Mucosa of stomach (tissue), 1 donor: ENCODE results near the gene TSGA10IP.

Source experiments
- H3K27me3 ChIP-seq: one replicate; pipeline ENCODE4 v1.7.0; 2013; ENCODE audit warnings: mild to moderate bottlenecking, low read length; ENCODE audit not compliant: control insufficient read depth, insufficient read depth
- H3K36me3 ChIP-seq: one replicate; pipeline ENCODE4 v1.7.0; 2013; ENCODE audit warnings: low read length; ENCODE audit not compliant: control insufficient read depth, insufficient read depth
- H3K4me1 ChIP-seq: one replicate; pipeline ENCODE4 v1.7.0; 2013; ENCODE audit warnings: mild to moderate bottlenecking, low read length; ENCODE audit not compliant: control insufficient read depth, insufficient read depth
- H3K4me3 ChIP-seq: one replicate; pipeline ENCODE4 v1.7.0; 2013; ENCODE audit warnings: low read length
- H3K9ac ChIP-seq: one replicate; pipeline ENCODE4 v1.7.0; 2013; ENCODE audit warnings: mild to moderate bottlenecking, low read length, moderate library complexity
- H3K9me3 ChIP-seq: one replicate; pipeline ENCODE4 v1.7.0; 2013; ENCODE audit warnings: mild to moderate bottlenecking, low read length, moderate library complexity; ENCODE audit not compliant: control insufficient read depth
- donor health status: Pancreatic carcinoma.

The TSGA10IP gene

GRCh38 chr11:65954771-65955170 is 9.5 kb downstream of the TSGA10IP start:
- Histone ChIP-seq H3K9me3 (no peaks in the 10 kb centered on the region), H3K36me3 (no peaks in the 10 kb centered on the region), H3K27me3 (no peaks in the 10 kb centered on the region), H3K9ac (no peak overlapping the region), H3K4me1 (peaks cover 6% of the 10 kb centered on the region), H3K4me3 (no peak overlapping the region)

- H3K4me1 ChIP-seq, result peaks cover 16% of the 10 kb centered on the region
- H3K9ac ChIP-seq, result no peak overlapping the region
- H3K36me3 ChIP-seq, result no peaks in the 10 kb centered on the region
- no peaks in the 10 kb centered on the region for H3K27me3 ChIP-seq
- H3K9me3 ChIP-seq, result no peaks in the 10 kb centered on the region
- H3K4me3 ChIP-seq, result no peak overlapping the region
These were observed 13.0 kb downstream of the TSGA10IP start for GRCh38 chr11:65958291-65958690.

DNA sequence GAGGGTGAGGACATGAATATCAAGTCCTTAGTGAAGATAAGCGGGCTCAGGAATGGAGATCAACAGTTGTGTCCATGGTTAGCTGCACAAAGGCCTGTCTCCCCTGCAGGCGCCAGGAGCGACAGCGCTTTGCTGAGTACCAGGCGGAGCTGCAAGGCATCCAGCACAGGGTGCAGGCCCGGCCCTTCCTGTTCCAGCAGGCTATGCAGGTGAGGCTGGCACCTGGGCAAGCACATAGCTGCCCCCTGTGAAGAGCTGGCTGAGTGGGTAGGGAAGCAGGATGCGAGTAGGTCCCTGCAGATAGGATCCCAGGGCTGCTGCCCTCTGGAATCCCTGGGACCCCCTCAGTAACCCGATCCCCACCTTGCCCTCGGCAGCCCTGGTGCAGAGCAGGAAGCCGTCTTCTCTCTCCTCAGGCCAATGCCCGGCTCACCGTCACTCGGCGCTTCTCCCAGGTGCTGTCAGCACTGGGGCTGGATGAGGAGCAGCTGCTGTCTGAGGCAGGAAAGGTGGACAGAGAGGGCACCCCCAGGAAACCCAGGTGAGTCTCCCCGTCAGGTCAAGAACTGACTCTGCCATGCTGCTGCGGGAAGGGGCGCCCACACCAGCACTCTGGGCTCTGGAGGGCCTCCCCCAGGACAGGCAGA is 13.6 kb downstream of the TSGA10IP start:
- no peak overlapping the region for H3K4me3 ChIP-seq
- H3K4me1 ChIP-seq, result peaks cover 16% of the 10 kb centered on the region
- H3K36me3 ChIP-seq, result no peaks in the 10 kb centered on the region
- H3K27me3 ChIP-seq, result no peaks in the 10 kb centered on the region
- no peaks in the 10 kb centered on the region for H3K9me3 ChIP-seq
- no peak overlapping the region for H3K9ac ChIP-seq

GRCh38 chr11:65960824-65961266 is 15.6 kb downstream of the TSGA10IP start:
- no peaks in the 10 kb centered on the region for H3K27me3 ChIP-seq
- peak overlapping the region; percentile 94 for H3K9ac ChIP-seq
- H3K4me3 ChIP-seq, result peak overlapping the region; percentile 96
- H3K36me3 ChIP-seq, result peaks cover 9% of the 10 kb centered on the region
- peaks cover 16% of the 10 kb centered on the region for H3K4me1 ChIP-seq
- no peaks in the 10 kb centered on the region for H3K9me3 ChIP-seq

- Histone ChIP-seq H3K9ac (peak within 1 kb of the TSS; percentile 94), H3K4me1 (peaks cover 16% of the 10 kb centered on the region), H3K9me3 (no peaks in the 10 kb centered on the region), H3K4me3 (peak within 1 kb of the TSS; percentile 96), H3K27me3 (no peaks in the 10 kb centered on the region), H3K36me3 (peaks cover 13% of the 10 kb centered on the region)
These were observed 16.2 kb downstream of the TSGA10IP start, which contains the start of gene SART1 for GRCh38 chr11:65961267-65962140. TSS of gene SART1 (plus strand) at chr11:65961734. CDS start at chr11:65961781, 47 bp downstream.

GRCh38 chr11:65962141-65962564 is 16.9 kb downstream of the TSGA10IP start:
- no peaks in the 10 kb centered on the region for H3K27me3 ChIP-seq
- peaks cover 12% of the 10 kb centered on the region for H3K4me1 ChIP-seq
- peak overlapping the region; percentile 94 for H3K9ac ChIP-seq
- H3K4me3 ChIP-seq, result peak overlapping the region; percentile 80
- H3K9me3 ChIP-seq, result no peaks in the 10 kb centered on the region
- H3K36me3 ChIP-seq, result peaks cover 19% of the 10 kb centered on the region

DNA sequence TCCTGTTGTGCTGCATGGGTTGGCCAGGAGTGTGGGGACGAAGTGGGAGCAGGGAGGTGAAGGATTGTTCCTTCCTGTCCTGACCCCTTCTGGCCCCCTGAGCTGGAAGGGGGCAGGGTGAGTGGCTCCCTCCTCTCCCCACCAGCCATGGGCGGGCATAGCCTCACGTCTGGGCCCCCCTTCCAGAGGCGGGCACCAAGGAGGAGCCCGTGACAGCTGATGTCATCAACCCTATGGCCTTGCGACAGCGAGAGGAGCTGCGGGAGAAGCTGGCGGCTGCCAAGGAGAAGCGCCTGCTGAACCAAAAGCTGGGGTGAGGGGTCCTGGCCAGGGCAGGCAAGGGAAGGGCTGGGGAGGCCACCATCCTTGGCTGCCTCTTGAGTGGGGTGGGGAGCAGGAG is 19.6 kb downstream of the TSGA10IP start:
- peaks cover 22% of the 10 kb centered on the region for H3K36me3 ChIP-seq

GRCh38 chr11:65965986-65966762 is 20.9 kb downstream of the TSGA10IP start:
- Histone ChIP-seq H3K36me3 (peaks cover 25% of the 10 kb centered on the region), H3K27me3 (no peaks in the 10 kb centered on the region), H3K9me3 (no peaks in the 10 kb centered on the region), H3K4me1 (peaks cover 11% of the 10 kb centered on the region), H3K9ac (no peak overlapping the region), H3K4me3 (no peak overlapping the region)

More for the DNA sequence above, 19.6 kb downstream of the TSGA10IP start:
- Histone ChIP-seq H3K9me3 (no peaks in the 10 kb centered on the region), H3K27me3 (no peaks in the 10 kb centered on the region), H3K9ac (no peak overlapping the region), H3K4me3 (no peak overlapping the region), H3K4me1 (peaks cover 11% of the 10 kb centered on the region)

DNA sequence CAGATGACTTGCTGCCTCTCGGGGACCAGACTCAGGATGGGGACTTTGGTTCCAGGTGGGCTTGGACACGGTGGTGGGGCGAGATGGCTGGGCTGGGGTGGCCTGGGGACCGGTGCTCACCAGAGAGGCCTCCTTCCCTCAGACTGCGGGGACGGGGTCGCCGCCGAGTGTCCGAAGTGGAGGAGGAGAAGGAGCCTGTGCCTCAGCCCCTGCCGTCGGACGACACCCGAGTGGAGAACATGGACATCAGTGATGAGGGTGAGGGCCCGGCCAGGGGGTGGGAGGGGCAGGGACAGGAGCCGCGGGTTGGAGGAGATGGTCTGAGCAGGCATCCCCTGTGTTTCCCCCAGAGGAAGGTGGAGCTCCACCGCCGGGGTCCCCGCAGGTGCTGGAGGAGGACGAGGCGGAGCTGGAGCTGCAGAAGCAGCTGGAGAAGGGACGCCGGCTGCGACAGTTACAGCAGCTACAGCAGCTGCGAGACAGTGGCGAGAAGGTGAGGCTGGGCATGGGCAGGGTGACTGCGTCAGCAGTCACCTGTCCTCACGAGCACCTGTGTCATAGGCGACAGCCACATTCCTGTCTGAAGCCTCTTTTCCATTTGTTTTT is 22.2 kb downstream of the TSGA10IP start:
- Histone ChIP-seq H3K4me1 (peaks cover 9% of the 10 kb centered on the region), H3K27me3 (no peaks in the 10 kb centered on the region), H3K4me3 (no peak overlapping the region), H3K9ac (no peak overlapping the region), H3K9me3 (no peaks in the 10 kb centered on the region), H3K36me3 (peaks cover 25% of the 10 kb centered on the region)

- H3K4me3 ChIP-seq, result no peak overlapping the region
- peaks cover 25% of the 10 kb centered on the region for H3K36me3 ChIP-seq
- no peak overlapping the region for H3K9ac ChIP-seq
These were observed 23.6 kb downstream of the TSGA10IP start for GRCh38 chr11:65968600-65969482.

GRCh38 chr11:65972116-65972515 is 26.8 kb downstream of the TSGA10IP start:
- peaks cover 7% of the 10 kb centered on the region for H3K36me3 ChIP-seq

More at GRCh38 chr11:65968600-65969482, 23.6 kb downstream of the TSGA10IP start:
- Histone ChIP-seq H3K27me3 (no peaks in the 10 kb centered on the region), H3K9me3 (no peaks in the 10 kb centered on the region), H3K4me1 (no peaks in the 10 kb centered on the region)

More at GRCh38 chr11:65972116-65972515, 26.8 kb downstream of the TSGA10IP start:
- no peak overlapping the region for H3K9ac ChIP-seq
- H3K4me1 ChIP-seq, result no peaks in the 10 kb centered on the region
- H3K9me3 ChIP-seq, result no peaks in the 10 kb centered on the region
- no peaks in the 10 kb centered on the region for H3K27me3 ChIP-seq
- H3K4me3 ChIP-seq, result no peak overlapping the region
